Testis (tissue), 2 donors: Measurements from ENCODE around the gene P2RY14.

ENCODE experiments used
- POLR2A ChIP-seq: fragments of 450-650 bp; IDR thresholded peaks from one replicate; pipeline ENCODE4 v1.6.1; 2017; ENCODE audit warnings: antibody characterized with exemption, mild to moderate bottlenecking, moderate library complexity
- TF ChIP-seq, protein P1 (sequence below), 3 experiments: fragments of 450-650 bp in 2 of 3; fragments of 200-600 bp in 1 of 3; sonication (generic) in 1 of 3; IDR thresholded peaks; one replicate each; pipeline ENCODE4 v1.5.1; 2016 to 2019; ENCODE audit warnings: antibody characterized with exemption in 3 of 3, mild to moderate bottlenecking in 2 of 3, moderate library complexity in 1 of 3

DNA sequence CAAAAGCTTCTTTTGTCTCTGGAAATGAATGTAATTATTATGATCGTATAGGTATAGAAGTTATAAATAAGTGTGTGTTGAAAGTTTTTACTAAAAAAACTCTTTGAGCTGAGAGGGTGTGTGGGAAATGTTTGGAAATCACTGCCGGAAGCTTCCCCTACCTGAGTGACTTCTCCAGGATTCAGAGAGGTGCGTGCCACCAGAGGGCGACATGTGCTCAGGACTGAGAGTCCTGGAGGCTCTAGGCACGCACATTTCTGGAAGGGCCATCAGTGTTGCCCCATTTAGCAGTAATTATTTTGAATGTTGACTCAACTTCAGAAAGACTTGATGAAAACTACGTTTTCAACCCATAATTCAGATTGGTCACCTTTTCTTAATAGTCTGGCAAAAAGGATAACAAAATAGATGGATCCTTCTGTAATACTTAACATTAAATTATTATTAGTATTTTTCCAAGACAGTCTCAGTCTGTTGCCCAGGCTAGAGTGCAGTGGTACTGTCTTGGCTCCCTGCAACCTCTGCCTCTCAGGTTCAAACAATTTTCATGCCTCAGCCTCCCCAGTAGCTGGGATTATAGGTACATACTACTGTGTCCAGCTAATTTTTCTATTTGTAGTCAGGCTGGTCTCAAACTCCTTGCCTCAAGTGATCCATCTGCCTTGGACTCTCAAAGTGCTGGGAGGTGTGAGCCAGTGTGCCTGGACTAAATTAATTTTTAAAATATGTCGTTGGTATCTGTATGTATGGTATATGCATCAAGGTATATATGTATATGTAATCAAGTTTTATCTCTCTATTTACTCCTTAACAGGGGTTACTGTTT is 109.9 kb downstream of the P2RY14 start:
- TF ChIP-seq, protein P1, sequence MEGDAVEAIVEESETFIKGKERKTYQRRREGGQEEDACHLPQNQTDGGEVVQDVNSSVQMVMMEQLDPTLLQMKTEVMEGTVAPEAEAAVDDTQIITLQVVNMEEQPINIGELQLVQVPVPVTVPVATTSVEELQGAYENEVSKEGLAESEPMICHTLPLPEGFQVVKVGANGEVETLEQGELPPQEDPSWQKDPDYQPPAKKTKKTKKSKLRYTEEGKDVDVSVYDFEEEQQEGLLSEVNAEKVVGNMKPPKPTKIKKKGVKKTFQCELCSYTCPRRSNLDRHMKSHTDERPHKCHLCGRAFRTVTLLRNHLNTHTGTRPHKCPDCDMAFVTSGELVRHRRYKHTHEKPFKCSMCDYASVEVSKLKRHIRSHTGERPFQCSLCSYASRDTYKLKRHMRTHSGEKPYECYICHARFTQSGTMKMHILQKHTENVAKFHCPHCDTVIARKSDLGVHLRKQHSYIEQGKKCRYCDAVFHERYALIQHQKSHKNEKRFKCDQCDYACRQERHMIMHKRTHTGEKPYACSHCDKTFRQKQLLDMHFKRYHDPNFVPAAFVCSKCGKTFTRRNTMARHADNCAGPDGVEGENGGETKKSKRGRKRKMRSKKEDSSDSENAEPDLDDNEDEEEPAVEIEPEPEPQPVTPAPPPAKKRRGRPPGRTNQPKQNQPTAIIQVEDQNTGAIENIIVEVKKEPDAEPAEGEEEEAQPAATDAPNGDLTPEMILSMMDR (IDR thresholded peaks at IDR 0.05), result peak; percentile 37 to 64 (median 50)
- TF ChIP-seq POLR2A, result no peak
